Superior temporal gyrus (tissue), 1 donor: Measurements from ENCODE around the gene TLX2.
"Not testable (repeated sequence)": the region's sequence is repeated elsewhere in the genome, so short reads cannot be mapped to it uniquely, and the experiment has no call there.

Experiments
- DNase-seq: peaks from one replicate; pipeline ENCODE4 v3.0.0-alpha.2; 2016; ENCODE audit errors: extremely low spot score

Gene TLX2

GRCh38 chr2:74554820-74555531 is 40.7 kb downstream of the TLX2 start:
- no peak for DNase-seq

- DNase-seq, result no peak
These were observed 41.4 kb downstream of the TLX2 start for GRCh38 chr2:74555610-74556103.

GRCh38 chr2:74556159-74556558 is 41.9 kb downstream of the TLX2 start:
- no peak for DNase-seq

- no peak for DNase-seq
These were observed 42.7 kb downstream of the TLX2 start for GRCh38 chr2:74556831-74557370.

- DNase-seq, result no peak
These were observed 44.3 kb downstream of the TLX2 start for GRCh38 chr2:74558284-74559230.

GRCh38 chr2:74559912-74560311 is 45.7 kb downstream of the TLX2 start:
- DNase-seq, result no peak

GRCh38 chr2:74560591-74560990 is 46.3 kb downstream of the TLX2 start:
- DNase-seq, result no peak

GRCh38 chr2:74561022-74561421 is 46.8 kb downstream of the TLX2 start:
- not testable (repeated sequence) for DNase-seq

GRCh38 chr2:74562126-74562775 is 48.0 kb downstream of the TLX2 start:
- DNase-seq, result no peak

GRCh38 chr2:74564222-74564621 is 50.0 kb downstream of the TLX2 start:
- no peak for DNase-seq

GRCh38 chr2:74566076-74566753 is 52.0 kb downstream of the TLX2 start:
- DNase-seq, result no peak

- DNase-seq, result no peak
These were observed 52.5 kb downstream of the TLX2 start for GRCh38 chr2:74566754-74567085.
